Endothelial cell of umbilical vein (primary cell): ENCODE results near the gene OPA3.
A peak's percentile ranks its signal among the peaks of the same experiment; 100 is the strongest.

ENCODE experiments used
- EZH2 ChIP-seq: IDR thresholded peaks from 2 replicates; pipeline ENCODE4 v1.6.1; 2012; ENCODE audit warnings: borderline replicate concordance, low read depth, mild to moderate bottlenecking, moderate library complexity, low read length, inconsistent platforms; ENCODE audit not compliant: severe bottlenecking
- FOS ChIP-seq: IDR thresholded peaks from 2 replicates; pipeline ENCODE4 v1.6.1; 2011; ENCODE audit warnings: mild to moderate bottlenecking, low read length, moderate library complexity, borderline replicate concordance; ENCODE audit not compliant: insufficient read depth
- JUN ChIP-seq: IDR thresholded peaks from 2 replicates; pipeline ENCODE4 v1.6.1; 2011; ENCODE audit warnings: borderline replicate concordance, low read depth; ENCODE audit not compliant: insufficient read length, insufficient read depth
- MYC ChIP-seq: IDR thresholded peaks from one replicate; pipeline ENCODE4 v1.6.1; 2011; ENCODE audit warnings: mild to moderate bottlenecking, low read depth, low read length
- POLR2A ChIP-seq: IDR thresholded peaks from 2 replicates; pipeline ENCODE4 v1.6.1; 2012; ENCODE audit warnings: low read depth, mild to moderate bottlenecking, control low read depth, low read length
- POLR2AphosphoS5 ChIP-seq: IDR thresholded peaks from 2 replicates; pipeline ENCODE4 v1.6.1; 2012; ENCODE audit warnings: low read depth, mild to moderate bottlenecking, control low read depth, low read length, moderate library complexity; ENCODE audit not compliant: insufficient read depth
- TF ChIP-seq, protein P1 (sequence below): IDR thresholded peaks from 2 replicates; pipeline ENCODE4 v1.6.1; 2011; ENCODE audit not compliant: insufficient read depth, insufficient read length
- TF ChIP-seq, protein P2 (sequence below), 2 donors: IDR thresholded peaks; 1 replicate in 1 of 2; 2 replicates in 1 of 2; pipeline ENCODE4 v1.5.1; 2011; ENCODE audit warnings: low read length in 2 of 2, mild to moderate bottlenecking in 2 of 2, moderate library complexity in 2 of 2, control low read depth in 1 of 2, inconsistent platforms in 1 of 2, low read depth in 1 of 2; ENCODE audit not compliant: insufficient read depth in 1 of 2; ENCODE audit errors: extremely low read depth in 1 of 2

DNA sequence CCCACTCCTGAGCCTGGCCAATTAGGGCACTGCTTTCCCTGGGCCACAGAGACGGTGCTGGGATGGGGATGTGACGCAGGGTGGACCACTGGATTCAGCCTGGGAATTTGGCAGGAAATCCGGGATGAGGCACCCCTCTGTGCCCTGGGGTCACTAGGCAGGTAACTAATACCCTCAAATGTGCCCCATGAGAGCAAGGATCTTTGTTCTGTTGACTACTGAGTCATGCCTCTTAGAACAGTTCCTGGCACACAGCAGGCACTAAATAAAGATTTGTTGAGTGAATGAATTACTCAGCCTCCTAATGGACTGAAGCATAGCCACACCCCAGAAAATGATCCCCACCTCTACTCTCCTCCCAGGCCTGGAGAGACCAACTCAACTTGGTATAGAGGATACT, 15.9 kb downstream of the OPA3 start:
- TF ChIP-seq, protein P1, sequence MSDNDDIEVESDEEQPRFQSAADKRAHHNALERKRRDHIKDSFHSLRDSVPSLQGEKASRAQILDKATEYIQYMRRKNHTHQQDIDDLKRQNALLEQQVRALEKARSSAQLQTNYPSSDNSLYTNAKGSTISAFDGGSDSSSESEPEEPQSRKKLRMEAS: no peak
- TF ChIP-seq POLR2A: no peak
- TF ChIP-seq, protein P2, sequence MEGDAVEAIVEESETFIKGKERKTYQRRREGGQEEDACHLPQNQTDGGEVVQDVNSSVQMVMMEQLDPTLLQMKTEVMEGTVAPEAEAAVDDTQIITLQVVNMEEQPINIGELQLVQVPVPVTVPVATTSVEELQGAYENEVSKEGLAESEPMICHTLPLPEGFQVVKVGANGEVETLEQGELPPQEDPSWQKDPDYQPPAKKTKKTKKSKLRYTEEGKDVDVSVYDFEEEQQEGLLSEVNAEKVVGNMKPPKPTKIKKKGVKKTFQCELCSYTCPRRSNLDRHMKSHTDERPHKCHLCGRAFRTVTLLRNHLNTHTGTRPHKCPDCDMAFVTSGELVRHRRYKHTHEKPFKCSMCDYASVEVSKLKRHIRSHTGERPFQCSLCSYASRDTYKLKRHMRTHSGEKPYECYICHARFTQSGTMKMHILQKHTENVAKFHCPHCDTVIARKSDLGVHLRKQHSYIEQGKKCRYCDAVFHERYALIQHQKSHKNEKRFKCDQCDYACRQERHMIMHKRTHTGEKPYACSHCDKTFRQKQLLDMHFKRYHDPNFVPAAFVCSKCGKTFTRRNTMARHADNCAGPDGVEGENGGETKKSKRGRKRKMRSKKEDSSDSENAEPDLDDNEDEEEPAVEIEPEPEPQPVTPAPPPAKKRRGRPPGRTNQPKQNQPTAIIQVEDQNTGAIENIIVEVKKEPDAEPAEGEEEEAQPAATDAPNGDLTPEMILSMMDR (IDR thresholded peaks at IDR 0.05; ENCODE audit: extremely low read depth in 1 of 2, insufficient read depth in 1 of 2, low read depth in 1 of 2, low read length in 2 of 2): no peak
- TF ChIP-seq JUN: no peak
- TF ChIP-seq MYC: no peak
- no peak for TF ChIP-seq POLR2AphosphoS5
- no peak for TF ChIP-seq EZH2
- TF ChIP-seq FOS: peak; percentile 24
